ENCODE data around the gene CXCL17. TPM values are rescaled to one million over a fixed set of nuclear protein-coding genes. Genes with fewer than 3 reads are reported as not detected.
"Not testable (repeated sequence)": the region's sequence is repeated elsewhere in the genome, so short reads cannot be mapped to it uniquely, and the experiment has no call there.

The CXCL17 gene
- total and polyA plus RNA-seq, 7 donors: 0.90 to 1.2 TPM; not detected in 5

DNA sequence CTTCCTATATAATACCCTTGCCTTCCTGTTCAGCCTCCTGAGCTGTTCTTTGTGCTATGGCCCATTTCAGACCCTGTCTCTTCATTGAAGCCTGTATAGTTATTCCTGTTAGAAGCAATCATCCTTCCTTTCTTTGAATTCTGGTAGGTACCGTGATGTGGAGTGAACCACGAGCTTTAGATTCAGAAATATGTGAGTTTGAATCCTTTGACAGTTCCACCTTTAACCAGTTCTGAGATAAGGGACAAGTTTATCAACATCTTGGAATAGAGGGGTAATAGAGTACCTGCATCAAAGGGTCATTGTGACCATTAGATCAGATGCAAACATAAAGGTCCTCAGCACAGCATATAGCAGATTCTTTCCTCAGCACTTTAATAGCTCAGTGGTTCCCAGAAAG is 12.3 kb upstream of the CXCL17 start:
- intact Hi-C loops (cut with DNase I): no loop called here
- WGBS, 2 donors: 58 to 87% methylated on average over 2 of the region's 2 CpGs
- TF ChIP-seq, protein P1, sequence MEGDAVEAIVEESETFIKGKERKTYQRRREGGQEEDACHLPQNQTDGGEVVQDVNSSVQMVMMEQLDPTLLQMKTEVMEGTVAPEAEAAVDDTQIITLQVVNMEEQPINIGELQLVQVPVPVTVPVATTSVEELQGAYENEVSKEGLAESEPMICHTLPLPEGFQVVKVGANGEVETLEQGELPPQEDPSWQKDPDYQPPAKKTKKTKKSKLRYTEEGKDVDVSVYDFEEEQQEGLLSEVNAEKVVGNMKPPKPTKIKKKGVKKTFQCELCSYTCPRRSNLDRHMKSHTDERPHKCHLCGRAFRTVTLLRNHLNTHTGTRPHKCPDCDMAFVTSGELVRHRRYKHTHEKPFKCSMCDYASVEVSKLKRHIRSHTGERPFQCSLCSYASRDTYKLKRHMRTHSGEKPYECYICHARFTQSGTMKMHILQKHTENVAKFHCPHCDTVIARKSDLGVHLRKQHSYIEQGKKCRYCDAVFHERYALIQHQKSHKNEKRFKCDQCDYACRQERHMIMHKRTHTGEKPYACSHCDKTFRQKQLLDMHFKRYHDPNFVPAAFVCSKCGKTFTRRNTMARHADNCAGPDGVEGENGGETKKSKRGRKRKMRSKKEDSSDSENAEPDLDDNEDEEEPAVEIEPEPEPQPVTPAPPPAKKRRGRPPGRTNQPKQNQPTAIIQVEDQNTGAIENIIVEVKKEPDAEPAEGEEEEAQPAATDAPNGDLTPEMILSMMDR (IDR thresholded peaks at IDR 0.05): no peak
- TF ChIP-seq POLR2A (IDR thresholded peaks at IDR 0.05) (no peak), EP300 (IDR thresholded peaks at IDR 0.05) (no peak), POLR2AphosphoS5 (IDR thresholded peaks at IDR 0.05) (no peak)

DNA sequence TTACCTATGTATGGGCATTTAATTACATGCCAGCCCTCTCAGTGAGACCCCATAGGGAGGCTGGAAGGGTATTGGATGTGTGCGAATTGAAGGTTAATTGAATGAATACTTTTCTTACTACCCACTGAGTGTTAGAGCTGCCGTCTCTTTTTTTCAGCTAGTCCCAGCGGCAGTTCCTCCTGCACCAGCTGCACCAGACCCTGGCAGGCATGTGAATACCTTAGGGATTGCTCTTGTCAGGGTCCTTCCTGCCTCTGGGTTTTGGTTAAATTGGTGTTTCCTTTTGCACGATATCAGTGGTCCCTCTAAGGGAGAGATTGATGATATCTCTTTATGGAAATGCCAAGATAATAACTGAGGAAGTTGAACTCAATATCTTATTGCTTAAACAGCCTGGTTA is 9.8 kb upstream of the CXCL17 start:
- Histone ChIP-seq H3K9me3 (no peaks in the 10 kb centered on the region), H3K4me1 (no peaks in the 10 kb centered on the region), H3K36me3 (no peaks in the 10 kb centered on the region), H3K27ac (no peak overlapping the region), H3K4me3 (no peak overlapping the region), H3K27me3 (no peaks in the 10 kb centered on the region)
- no peak for DNase-seq
- TF ChIP-seq, protein P1 (IDR thresholded peaks at IDR 0.05): no peak
- no peak for TF ChIP-seq POLR2A (IDR thresholded peaks at IDR 0.05)
- no peak for TF ChIP-seq EP300 (IDR thresholded peaks at IDR 0.05)
- no peak for TF ChIP-seq POLR2AphosphoS5 (IDR thresholded peaks at IDR 0.05)
- 52 to 81% methylated on average over 4 of the region's 4 CpGs for WGBS, 2 donors
- intact Hi-C loops (cut with DNase I): no loop called here

More for the DNA sequence above, 12.3 kb upstream of the CXCL17 start:
- Histone ChIP-seq H3K4me3 (no peak overlapping the region), H3K4me1 (no peaks in the 10 kb centered on the region), H3K27me3 (no peaks in the 10 kb centered on the region), H3K27ac (no peak overlapping the region), H3K9me3 (no peaks in the 10 kb centered on the region), H3K36me3 (no peaks in the 10 kb centered on the region)
- DNase-seq: no peak

DNA sequence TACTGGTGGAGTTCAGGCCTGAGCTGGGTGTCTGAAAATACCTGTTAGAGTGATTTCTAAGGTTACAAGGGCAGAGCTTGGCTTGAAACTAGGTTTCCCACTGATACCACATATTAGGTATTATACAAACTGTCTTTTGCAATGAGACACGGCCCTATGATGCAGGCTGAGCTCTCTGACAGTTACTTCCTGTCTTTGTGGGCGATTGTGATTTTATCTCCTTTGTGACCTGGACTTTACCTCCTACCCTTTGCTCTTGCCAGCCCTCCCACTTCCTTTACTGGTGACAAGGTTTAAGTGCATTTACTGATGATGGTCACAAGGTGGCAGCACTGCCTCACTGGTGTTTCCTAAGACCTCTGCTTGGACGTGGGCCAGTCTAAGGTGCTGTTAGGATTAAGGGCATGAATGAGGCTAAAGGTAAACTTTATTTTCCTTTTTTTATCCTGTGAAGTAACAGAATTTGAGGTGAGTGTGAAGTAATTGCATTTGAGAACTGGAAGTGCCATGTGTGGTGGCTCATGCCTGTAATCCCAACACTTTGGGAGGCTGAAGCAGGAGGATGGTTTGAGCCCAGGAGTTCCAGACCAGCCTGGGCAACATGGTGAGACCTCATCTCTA is 7.7 kb upstream of the CXCL17 start:
- no peak overlapping the region for H3K27ac ChIP-seq
- 0% methylated on average over 3 of the region's 3 CpGs for WGBS, 2 donors
- no peaks in the 10 kb centered on the region for H3K9me3 ChIP-seq
- intact Hi-C loops (cut with DNase I): no loop called here
- H3K4me3 ChIP-seq: no peak overlapping the region
- peak; percentile 89 for DNase-seq
- no peaks in the 10 kb centered on the region for H3K4me1 ChIP-seq
- H3K36me3 ChIP-seq: no peaks in the 10 kb centered on the region
- no peaks in the 10 kb centered on the region for H3K27me3 ChIP-seq
- TF ChIP-seq POLR2A (IDR thresholded peaks at IDR 0.05): no peak
- TF ChIP-seq, protein P1 (IDR thresholded peaks at IDR 0.05): peak; percentile 60 to 89 (median 77)
- no peak for TF ChIP-seq EP300 (IDR thresholded peaks at IDR 0.05)
- TF ChIP-seq POLR2AphosphoS5 (IDR thresholded peaks at IDR 0.05): peak in 2 of 4 donors; percentile 11 to 59

DNA sequence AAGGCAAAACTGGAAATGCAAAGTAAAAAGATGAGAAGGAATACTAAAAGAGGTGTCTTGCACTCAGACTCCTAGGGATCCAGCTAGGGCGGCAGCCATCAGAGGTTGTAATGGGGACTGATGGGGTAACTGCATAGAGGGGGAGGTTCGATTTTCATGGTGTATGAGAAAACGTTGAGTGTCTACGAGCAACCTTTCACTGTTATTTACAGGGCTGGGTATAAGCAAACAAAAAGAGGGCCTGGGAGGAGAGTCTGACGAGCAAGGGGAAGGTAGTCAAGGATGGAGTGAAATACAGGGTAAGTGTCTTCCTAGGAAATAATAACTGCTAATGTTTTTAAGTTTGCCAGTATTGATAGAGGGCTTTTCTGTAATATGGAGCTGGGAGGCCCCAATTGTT is 5.6 kb upstream of the CXCL17 start:
- DNase-seq; H3K27ac ChIP-seq; H3K4me1 ChIP-seq; H3K9me3 ChIP-seq; H3K4me3 ChIP-seq; intact Hi-C loops (cut with DNase I); H3K27me3 ChIP-seq; H3K36me3 ChIP-seq: not testable (repeated sequence)
- WGBS, 2 donors: 32 to 74% methylated on average over 5 of the region's 5 CpGs

DNA sequence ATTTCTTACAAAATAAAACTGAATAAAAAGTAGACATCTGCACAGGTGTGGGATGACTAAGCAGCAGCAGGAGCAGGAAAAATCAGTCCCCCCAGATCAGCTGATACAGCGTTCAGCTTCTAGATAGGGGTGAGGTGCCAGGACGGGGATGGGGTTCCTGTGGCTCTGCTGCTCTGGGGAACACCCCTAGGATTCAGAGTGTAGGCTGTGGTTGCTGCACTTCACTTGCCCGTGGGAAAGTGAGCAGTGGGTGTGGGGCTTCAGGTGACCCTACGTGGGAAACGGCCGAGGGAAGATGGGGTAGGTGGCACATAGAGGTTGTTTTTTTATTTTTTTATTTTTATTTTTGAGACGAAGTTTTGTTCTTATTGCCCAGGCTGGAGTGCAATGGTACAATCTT is 3.2 kb upstream of the CXCL17 start:
- WGBS, 2 donors: 85 to 90% methylated on average over 7 of the region's 7 CpGs
- Histone ChIP-seq H3K36me3 (no peaks in the 10 kb centered on the region), H3K27me3 (no peaks in the 10 kb centered on the region), H3K4me1 (no peaks in the 10 kb centered on the region), H3K27ac (no peak overlapping the region), H3K4me3 (no peak overlapping the region), H3K9me3 (no peaks in the 10 kb centered on the region)
- intact Hi-C loops (cut with DNase I): no loop called here
- no peak for DNase-seq
- TF ChIP-seq, protein P1 (IDR thresholded peaks at IDR 0.05): no peak

Measured in sigmoid colon (tissue), 7 donors.